GOT3 (cell line): ENCODE results near the gene KRT77.

Experiments used
- DNase-seq: peaks from one replicate; lab custom pipeline; 2025; ENCODE audit warnings: mixed read lengths; lab: John Stamatoyannopoulos, UW

Gene KRT77

GRCh38 chr12:52655720-52656124 lies 47.6 kb downstream of the KRT77 start:
- no peak for DNase-seq

- no peak for DNase-seq
These were observed 48.1 kb downstream of the KRT77 start for GRCh38 chr12:52655251-52655650.

GRCh38 chr12:52651726-52652261 lies 51.5 kb downstream of the KRT77 start, which contains the start of gene KRT2:
TSS of gene KRT2 (minus strand) at chr12:52652211. CDS start at chr12:52652142, 69 bp downstream.
- no peak for DNase-seq

DNA sequence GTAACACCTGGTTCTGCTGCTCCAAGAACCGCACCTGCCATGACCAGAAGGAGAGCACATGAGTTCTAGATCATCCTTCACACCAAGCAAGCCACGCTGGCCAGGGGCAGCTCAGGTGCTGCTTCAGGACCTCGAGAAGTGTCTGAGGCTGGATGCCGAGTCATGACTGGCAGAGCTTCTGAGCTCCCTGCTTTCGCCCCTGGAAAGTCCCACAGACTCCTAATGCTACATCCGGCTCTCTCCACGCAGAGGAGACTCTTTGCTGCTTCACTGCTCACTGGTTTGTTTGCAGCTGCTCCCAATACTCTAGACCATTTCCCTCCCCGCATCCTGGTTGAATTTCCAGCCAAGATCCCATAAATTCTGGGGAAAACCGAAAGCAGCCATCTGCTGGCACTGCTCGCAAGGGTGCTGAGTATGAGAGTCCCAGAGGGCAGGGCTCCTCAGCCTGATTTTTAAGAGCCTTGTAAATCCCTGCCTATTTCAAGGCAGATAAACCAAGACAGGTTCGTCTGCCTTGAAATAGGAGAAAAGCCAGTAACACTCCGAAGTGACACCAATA lies 52.7 kb downstream of the KRT77 start:
- no peak for DNase-seq

DNA sequence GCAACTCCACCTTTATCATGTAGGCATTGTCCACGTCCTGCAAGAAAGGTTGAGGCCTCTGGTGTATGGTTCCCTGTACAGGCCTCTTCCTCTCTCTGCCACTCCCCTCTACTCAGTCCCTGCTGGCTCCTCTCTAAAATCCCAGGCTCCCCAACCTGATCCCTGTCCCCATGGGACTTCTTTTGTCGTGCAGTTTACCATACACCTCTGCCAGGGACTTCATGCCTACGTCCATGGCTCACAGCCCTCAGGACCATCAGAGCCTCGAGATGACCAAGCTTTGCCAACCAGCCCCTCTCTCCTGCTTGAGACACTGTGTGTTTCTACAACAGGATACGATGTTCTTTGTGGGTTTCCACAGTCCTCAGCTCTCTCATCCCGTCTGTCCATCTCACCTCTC lies 54.3 kb downstream of the KRT77 start:
- no peak for DNase-seq

GRCh38 chr12:52648012-52648550 lies 55.2 kb downstream of the KRT77 start:
- DNase-seq: no peak

DNA sequence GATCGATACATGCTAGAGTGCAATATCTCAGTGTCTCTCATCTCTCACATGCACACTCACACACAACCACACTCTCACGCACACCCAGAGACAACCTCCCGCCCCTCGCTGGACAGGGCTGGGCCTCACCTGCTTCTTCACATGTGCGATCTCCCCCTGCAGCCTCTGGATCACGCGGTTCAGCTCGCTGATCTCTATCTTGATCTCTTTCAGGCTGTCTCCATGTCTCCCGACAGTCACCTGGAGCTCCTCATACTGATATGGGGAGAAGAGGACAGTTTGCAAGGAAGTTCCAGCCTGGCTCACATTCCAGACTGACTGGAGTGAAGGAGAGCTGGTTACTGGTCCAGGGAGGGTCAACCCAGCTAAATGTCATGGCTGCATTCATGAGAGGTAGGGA lies 55.7 kb downstream of the KRT77 start:
- DNase-seq: no peak

DNA sequence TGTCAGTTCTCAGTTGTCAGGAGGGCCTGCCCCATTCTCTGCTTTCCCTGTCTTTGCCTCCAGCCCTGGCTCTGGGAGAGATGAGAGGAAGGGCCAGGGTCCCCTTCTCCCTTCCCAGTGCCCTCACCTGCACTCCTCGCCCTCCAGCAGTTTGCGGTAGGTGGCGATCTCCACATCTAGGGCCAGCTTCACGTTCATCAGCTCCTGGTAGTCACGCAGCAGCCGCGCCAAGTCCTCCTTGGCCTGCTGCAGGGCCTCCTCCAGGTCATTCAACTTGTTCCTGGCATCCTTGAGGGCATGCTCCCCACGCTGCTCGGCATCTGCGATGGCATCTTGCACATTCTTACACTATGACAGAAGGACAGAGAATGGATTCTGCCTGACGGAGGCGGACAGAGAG lies 56.7 kb downstream of the KRT77 start:
- DNase-seq: no peak

- DNase-seq: no peak
These were observed 57.3 kb downstream of the KRT77 start for GRCh38 chr12:52645982-52646381.

GRCh38 chr12:52645120-52645761 lies 58.1 kb downstream of the KRT77 start:
- DNase-seq: no peak

DNA sequence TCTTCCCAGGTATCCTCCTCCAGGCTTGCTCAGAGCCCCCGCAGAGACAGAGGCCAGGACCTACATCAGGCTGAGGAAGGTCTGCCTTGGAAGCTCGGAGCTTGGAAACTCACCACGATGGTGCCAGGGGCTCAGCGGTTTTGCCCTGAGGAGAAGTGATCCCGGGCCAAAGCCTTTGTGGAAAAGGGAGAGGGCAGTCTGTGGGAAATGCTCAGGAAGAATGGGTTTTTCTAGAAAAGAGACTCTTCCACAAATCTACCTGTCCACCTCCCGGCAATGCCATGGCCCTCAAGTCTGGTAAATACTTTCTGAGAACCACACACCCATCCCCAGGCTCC lies 59.3 kb downstream of the KRT77 start:
- DNase-seq: no peak

DNA sequence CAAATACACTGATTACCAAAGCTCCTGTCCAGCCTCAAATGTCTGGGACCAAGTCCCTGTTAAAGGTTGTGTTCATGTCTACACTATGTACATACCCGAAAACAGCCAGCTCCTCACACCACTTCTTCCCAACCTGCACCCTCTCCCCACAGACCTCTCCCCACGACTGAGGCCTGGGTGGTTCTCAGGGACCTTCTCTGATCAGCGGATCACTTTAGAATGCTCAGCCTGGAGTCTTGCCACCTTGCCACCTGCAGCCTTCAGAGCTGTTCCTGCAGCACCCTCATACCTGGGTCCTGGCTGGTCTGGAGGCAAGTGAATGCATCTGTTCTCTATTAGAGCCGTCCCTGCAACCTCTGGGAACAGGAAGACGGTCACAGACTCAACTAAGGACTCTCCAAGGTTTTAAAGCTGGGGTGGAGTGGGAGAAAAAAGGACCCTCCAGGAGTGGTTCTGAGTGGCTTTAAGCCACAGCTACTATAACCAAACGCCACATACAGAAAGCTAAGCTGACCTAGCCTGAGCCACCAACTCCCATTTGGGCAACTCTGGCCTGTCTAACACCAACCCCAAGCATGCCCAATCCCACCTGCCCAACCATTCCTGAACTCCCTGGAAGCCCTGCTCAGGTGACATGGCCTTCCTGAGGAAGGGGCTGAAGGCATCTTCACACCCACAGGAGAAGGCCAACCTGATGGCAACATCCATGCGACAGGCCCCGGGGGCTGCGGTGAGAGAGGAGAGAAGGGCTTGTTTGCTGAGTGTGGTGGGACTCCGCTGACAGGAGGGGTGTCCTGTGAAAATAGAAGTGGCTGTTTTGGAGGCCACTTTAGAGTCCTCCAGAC lies 59.9 kb downstream of the KRT77 start:
- no peak for DNase-seq

GRCh38 chr12:52641468-52641867 lies 61.9 kb downstream of the KRT77 start:
- no peak for DNase-seq
